AG09319 (cell line): ENCODE results near the gene ATP6V1E1.

Experiments
- DNase-seq: peaks from one replicate; pipeline ENCODE4 v3.0.0-alpha.2; 2010; ENCODE audit warnings: low read depth; ENCODE audit errors: extremely low read depth
- TF ChIP-seq, protein P1 (sequence below): IDR thresholded peaks from 2 replicates; pipeline ENCODE4 v1.5.1; 2011; ENCODE audit warnings: low read depth, mild to moderate bottlenecking, inconsistent platforms, low read length, moderate library complexity

The ATP6V1E1 gene

DNA sequence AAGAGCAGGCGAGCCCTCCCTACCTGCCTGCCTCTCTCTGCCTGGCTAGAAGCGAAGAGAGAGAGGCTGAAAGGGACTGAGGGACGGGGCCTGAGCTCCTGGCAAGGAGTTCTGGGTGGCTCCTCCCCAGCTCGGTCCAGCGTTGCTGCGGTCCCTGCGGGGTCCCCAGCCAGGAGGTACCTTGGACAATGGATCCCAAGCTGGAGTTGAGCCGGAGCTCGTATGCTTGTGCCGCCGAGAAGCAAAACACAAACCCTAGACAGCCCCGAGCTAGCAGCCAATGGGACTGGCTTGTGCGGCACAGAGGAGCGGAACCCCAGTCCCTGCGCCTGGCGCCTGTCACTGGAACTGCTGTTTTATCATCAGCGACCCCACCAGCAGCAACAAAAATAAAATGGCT lies 46.9 kb downstream of the ATP6V1E1 start:
- no peak for DNase-seq
- TF ChIP-seq, protein P1, sequence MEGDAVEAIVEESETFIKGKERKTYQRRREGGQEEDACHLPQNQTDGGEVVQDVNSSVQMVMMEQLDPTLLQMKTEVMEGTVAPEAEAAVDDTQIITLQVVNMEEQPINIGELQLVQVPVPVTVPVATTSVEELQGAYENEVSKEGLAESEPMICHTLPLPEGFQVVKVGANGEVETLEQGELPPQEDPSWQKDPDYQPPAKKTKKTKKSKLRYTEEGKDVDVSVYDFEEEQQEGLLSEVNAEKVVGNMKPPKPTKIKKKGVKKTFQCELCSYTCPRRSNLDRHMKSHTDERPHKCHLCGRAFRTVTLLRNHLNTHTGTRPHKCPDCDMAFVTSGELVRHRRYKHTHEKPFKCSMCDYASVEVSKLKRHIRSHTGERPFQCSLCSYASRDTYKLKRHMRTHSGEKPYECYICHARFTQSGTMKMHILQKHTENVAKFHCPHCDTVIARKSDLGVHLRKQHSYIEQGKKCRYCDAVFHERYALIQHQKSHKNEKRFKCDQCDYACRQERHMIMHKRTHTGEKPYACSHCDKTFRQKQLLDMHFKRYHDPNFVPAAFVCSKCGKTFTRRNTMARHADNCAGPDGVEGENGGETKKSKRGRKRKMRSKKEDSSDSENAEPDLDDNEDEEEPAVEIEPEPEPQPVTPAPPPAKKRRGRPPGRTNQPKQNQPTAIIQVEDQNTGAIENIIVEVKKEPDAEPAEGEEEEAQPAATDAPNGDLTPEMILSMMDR: no peak

DNA sequence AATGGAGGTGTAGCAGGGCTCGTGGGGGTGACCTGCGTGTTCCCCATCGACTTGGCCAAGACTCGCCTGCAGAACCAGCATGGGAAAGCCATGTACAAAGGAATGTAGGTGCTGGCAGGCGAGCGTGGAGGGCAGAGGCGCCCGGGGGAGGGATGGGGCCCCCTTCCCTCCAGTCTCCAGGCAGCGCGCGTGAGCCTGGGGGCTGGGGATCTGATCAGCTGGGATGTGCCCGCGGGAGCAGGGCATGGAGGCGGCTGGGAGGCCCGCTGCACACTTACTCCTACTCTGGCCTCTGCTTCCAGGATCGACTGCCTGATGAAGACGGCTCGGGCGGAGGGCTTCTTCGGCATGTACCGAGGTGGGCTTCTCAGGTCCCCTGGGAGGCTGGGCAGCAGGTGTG lies 47.5 kb downstream of the ATP6V1E1 start:
- no peak for DNase-seq

GRCh38 chr22:17580441-17581031 lies 48.0 kb downstream of the ATP6V1E1 start:
- DNase-seq: no peak
- TF ChIP-seq, protein P1: no peak

More for the DNA sequence above, 47.5 kb downstream of the ATP6V1E1 start:
- TF ChIP-seq, protein P1: no peak

DNA sequence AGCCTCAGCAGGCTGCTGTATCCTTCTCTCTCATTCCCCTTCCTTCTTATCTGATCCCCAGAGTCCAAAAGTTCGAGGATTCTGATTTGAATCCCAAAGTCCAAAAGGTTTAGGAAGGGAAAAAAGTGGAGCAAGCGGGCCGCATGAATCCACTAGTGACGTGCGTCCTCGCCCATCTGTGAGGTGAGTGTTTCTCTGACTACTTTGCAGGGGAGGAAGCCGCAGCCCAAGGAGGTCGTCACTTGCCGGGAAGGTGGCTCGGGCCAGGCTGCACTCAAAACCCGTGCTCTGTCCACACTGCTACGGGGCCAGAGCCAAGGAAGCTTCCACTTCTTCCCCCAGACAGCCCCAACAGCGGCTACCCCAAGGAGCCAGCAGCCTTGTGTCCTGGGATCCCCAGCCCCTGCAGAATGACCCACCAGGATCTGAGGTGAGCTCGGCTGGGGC lies 49.0 kb downstream of the ATP6V1E1 start:
- TF ChIP-seq, protein P1: no peak
- no peak for DNase-seq

GRCh38 chr22:17578136-17578754 lies 50.3 kb downstream of the ATP6V1E1 start:
- no peak for DNase-seq
- TF ChIP-seq, protein P1: no peak

DNA sequence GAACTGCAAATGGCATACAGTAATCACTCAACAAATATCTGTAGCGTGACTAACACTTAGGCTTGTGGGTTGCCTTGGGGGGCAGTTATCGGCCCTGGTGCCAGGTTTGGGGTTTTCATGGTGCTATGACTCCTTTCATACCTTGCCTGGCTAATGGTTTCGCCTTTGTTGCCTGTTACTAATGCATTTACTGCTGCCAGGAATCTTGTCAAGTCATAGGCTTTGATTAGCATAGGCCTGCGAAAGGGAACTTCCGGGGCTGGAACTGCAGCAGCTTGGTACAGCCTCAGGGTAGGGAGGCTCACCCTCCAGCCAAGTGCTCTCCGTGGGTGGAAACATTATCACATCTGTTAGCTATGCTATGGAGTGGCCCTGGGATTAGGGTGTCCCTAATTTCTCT lies 52.1 kb downstream of the ATP6V1E1 start:
- DNase-seq: no peak

GRCh38 chr22:17575681-17576080 lies 52.9 kb downstream of the ATP6V1E1 start:
- TF ChIP-seq, protein P1: no peak
- DNase-seq: no peak

More for the DNA sequence above, 52.1 kb downstream of the ATP6V1E1 start:
- TF ChIP-seq, protein P1: no peak
